Progenitor cell of endocrine pancreas (in vitro differentiated cells): Measurements from ENCODE around the gene THADA. TPM values are rescaled to one million over a fixed set of nuclear protein-coding genes. Genes with fewer than 3 reads are reported as not detected.

Experiments used
- DNase-seq: peaks from one replicate; pipeline ENCODE4 v3.0.0; 2021; ENCODE audit warnings: low spot score; ENCODE audit not compliant: unreplicated experiment
- H3K27ac Mint-ChIP-seq: 2 replicates; pipeline ENCODE4 v1.8.0; 2021; ENCODE audit warnings: mild to moderate bottlenecking, moderate library complexity, mixed read lengths
- H3K27me3 Mint-ChIP-seq: 2 replicates; pipeline ENCODE4 v1.8.0; 2021; ENCODE audit warnings: mixed read lengths
- H3K36me3 Mint-ChIP-seq: 2 replicates; pipeline ENCODE4 v1.8.0; 2022; ENCODE audit warnings: mixed read lengths; ENCODE audit not compliant: insufficient read depth
- H3K4me1 Mint-ChIP-seq: 2 replicates; pipeline ENCODE4 v1.8.0; 2021; ENCODE audit warnings: low read depth, mixed read lengths
- H3K4me3 Mint-ChIP-seq: 2 replicates; pipeline ENCODE4 v1.8.0; 2021; ENCODE audit warnings: low read depth, mild to moderate bottlenecking, moderate library complexity, mixed read lengths
- H3K9me3 Mint-ChIP-seq: 2 replicates; pipeline ENCODE4 v1.8.0; 2021; ENCODE audit warnings: low read depth, mixed read lengths
- CTCF ChIP-seq: fragments of 200-600 bp; sonication (generic); IDR thresholded peaks from one replicate; pipeline ENCODE4 v1.5.0; 2021; ENCODE audit warnings: antibody characterized with exemption, mild to moderate bottlenecking; ENCODE audit not compliant: unreplicated experiment
- total RNA-seq: library from RNA; stranded (reverse); gene quantifications from 2 replicates; pipeline ENCODE4 v1.2.1, GENCODE V29; 2021

The THADA gene
- total RNA-seq, 1 donor from 2014 or later: 39.4 TPM

GRCh38 chr2:43269074-43269572, 326.7 kb downstream of the THADA start:
- H3K36me3 Mint-ChIP-seq: peaks cover 3% of the 10 kb centered on the region
- peaks cover 8% of the 10 kb centered on the region for H3K4me1 Mint-ChIP-seq
- H3K9me3 Mint-ChIP-seq: no peaks in the 10 kb centered on the region
- H3K4me3 Mint-ChIP-seq: no peak overlapping the region
- H3K27me3 Mint-ChIP-seq: no peaks in the 10 kb centered on the region
- no peak for TF ChIP-seq CTCF
- no peak for DNase-seq
- H3K27ac Mint-ChIP-seq: peak overlapping the region; percentile 73

- no peak for DNase-seq
- no peaks in the 10 kb centered on the region for H3K27me3 Mint-ChIP-seq
- no peak overlapping the region for H3K4me3 Mint-ChIP-seq
- peaks cover 8% of the 10 kb centered on the region for H3K4me1 Mint-ChIP-seq
- H3K9me3 Mint-ChIP-seq: no peaks in the 10 kb centered on the region
- TF ChIP-seq CTCF: no peak
- peaks cover 3% of the 10 kb centered on the region for H3K36me3 Mint-ChIP-seq
- no peak overlapping the region for H3K27ac Mint-ChIP-seq
These were observed 327.5 kb downstream of the THADA start for GRCh38 chr2:43268066-43268953.

- no peaks in the 10 kb centered on the region for H3K27me3 Mint-ChIP-seq
- no peaks in the 10 kb centered on the region for H3K9me3 Mint-ChIP-seq
- TF ChIP-seq CTCF: no peak
- H3K36me3 Mint-ChIP-seq: peaks cover 8% of the 10 kb centered on the region
- no peak for DNase-seq
- peaks cover 8% of the 10 kb centered on the region for H3K4me1 Mint-ChIP-seq
- no peak overlapping the region for H3K27ac Mint-ChIP-seq
- H3K4me3 Mint-ChIP-seq: no peak overlapping the region
These were observed 328.5 kb downstream of the THADA start for GRCh38 chr2:43267381-43267780.

- H3K9me3 Mint-ChIP-seq: no peaks in the 10 kb centered on the region
- H3K4me1 Mint-ChIP-seq: peaks cover 8% of the 10 kb centered on the region
- no peak overlapping the region for H3K4me3 Mint-ChIP-seq
- DNase-seq: no peak
- TF ChIP-seq CTCF: no peak
- H3K36me3 Mint-ChIP-seq: peaks cover 6% of the 10 kb centered on the region
- no peaks in the 10 kb centered on the region for H3K27me3 Mint-ChIP-seq
- no peak overlapping the region for H3K27ac Mint-ChIP-seq
These were observed 329.1 kb downstream of the THADA start for GRCh38 chr2:43266711-43267111.

- no peak overlapping the region for H3K4me3 Mint-ChIP-seq
- peaks cover 6% of the 10 kb centered on the region for H3K36me3 Mint-ChIP-seq
- H3K27ac Mint-ChIP-seq: no peak overlapping the region
- no peaks in the 10 kb centered on the region for H3K27me3 Mint-ChIP-seq
- no peak for DNase-seq
- TF ChIP-seq CTCF: no peak
- no peaks in the 10 kb centered on the region for H3K9me3 Mint-ChIP-seq
- peaks cover 8% of the 10 kb centered on the region for H3K4me1 Mint-ChIP-seq
These were observed 330.4 kb downstream of the THADA start for GRCh38 chr2:43265421-43265820.
